HEK293 (cell line): Measurements from ENCODE around the gene ISM1.

Experiments
- CTCF ChIA-PET: fragments of 350-600 bp; formaldehyde crosslinking; extraction: SDS; loops from one replicate; lab custom pipeline; 2021; ENCODE audit warnings: antibody characterized with exemption; lab: Yijun Ruan, JAX
- POLR2A ChIA-PET: fragments of 300-600 bp; formaldehyde crosslinking; extraction: SDS; loops from one replicate; lab custom pipeline; 2020; ENCODE audit warnings: antibody characterized with exemption, inconsistent platforms; lab: Yijun Ruan, JAX
- H3K27ac ChIP-seq: fragments of 200-500 bp; sonication (Bioruptor generic); 2 replicates; pipeline ENCODE4 v1.5.1; 2014; ENCODE audit warnings: low read depth, low read length, control low read depth, inconsistent platforms; ENCODE audit errors: extremely low read depth
- H3K36me3 ChIP-seq, 2 experiments: fragments of 200-500 bp in 1 of 2; sonication (Bioruptor generic) in 1 of 2; 1 replicate in 1 of 2; 2 replicates in 1 of 2; pipeline ENCODE4 v1.5.1; 2014 to 2017; ENCODE audit warnings: inconsistent platforms in 2 of 2, low read length in 2 of 2; ENCODE audit not compliant: control insufficient read depth in 2 of 2, insufficient read depth in 1 of 2
- H3K4me1 ChIP-seq: fragments of 200-500 bp; sonication (Bioruptor generic); 2 replicates; pipeline ENCODE4 v1.5.1; 2014; ENCODE audit warnings: mild to moderate bottlenecking, low read length, inconsistent platforms; ENCODE audit not compliant: control insufficient read depth, insufficient read depth
- H3K4me3 ChIP-seq: 2 replicates; pipeline ENCODE4 v1.5.1; 2011; ENCODE audit warnings: low read depth, mild to moderate bottlenecking, control low read depth, low read length, moderate library complexity
- H3K9me3 ChIP-seq: fragments of 200-500 bp; sonication (Bioruptor generic); 2 replicates; pipeline ENCODE4 v1.5.1; 2014; ENCODE audit warnings: low read depth, low read length, inconsistent platforms; ENCODE audit not compliant: control insufficient read depth, insufficient read depth
- KLF16 ChIP-seq: fragments of 450-650 bp; formaldehyde crosslinking; IDR thresholded peaks from 2 replicates; pipeline ENCODE4 v1.5.1; 2017; ENCODE audit warnings: missing biosample characterization, missing genetic modification characterization
- MEIS1 ChIP-seq: sonication (generic); formaldehyde crosslinking; IDR thresholded peaks from 2 replicates; pipeline ENCODE4 v1.8.1; 2022; ENCODE audit warnings: missing genetic modification reagents, mild to moderate bottlenecking, borderline replicate concordance
- REST ChIP-seq: fragments of 450-650 bp; formaldehyde crosslinking; IDR thresholded peaks from 2 replicates; pipeline ENCODE4 v1.5.1; 2016; ENCODE audit warnings: missing biosample characterization, missing genetic modification characterization
- SCRT2 ChIP-seq: fragments of 450-650 bp; formaldehyde crosslinking; IDR thresholded peaks from 2 replicates; pipeline ENCODE4 v1.5.1; 2016; ENCODE audit warnings: missing biosample characterization, missing genetic modification characterization
- ZNF10 ChIP-seq: fragments of 450-650 bp; formaldehyde crosslinking; IDR thresholded peaks from 2 replicates; pipeline ENCODE4 v1.5.1; 2017; ENCODE audit warnings: missing biosample characterization, missing genetic modification characterization
- ZNF132 ChIP-seq: fragments of 450-650 bp; formaldehyde crosslinking; IDR thresholded peaks from 2 replicates; pipeline ENCODE4 v1.5.1; 2017; ENCODE audit warnings: missing biosample characterization, missing genetic modification characterization, borderline replicate concordance
- ZNF18 ChIP-seq: fragments of 450-650 bp; formaldehyde crosslinking; IDR thresholded peaks from 2 replicates; pipeline ENCODE4 v1.5.1; 2016; ENCODE audit warnings: missing biosample characterization, missing genetic modification characterization
- ZNF449 ChIP-seq: fragments of 450-650 bp; formaldehyde crosslinking; IDR thresholded peaks from 2 replicates; pipeline ENCODE4 v1.5.1; 2017; ENCODE audit warnings: missing biosample characterization, mild to moderate bottlenecking, missing genetic modification characterization, moderate library complexity
- ZNF514 ChIP-seq: fragments of 450-650 bp; formaldehyde crosslinking; IDR thresholded peaks from 2 replicates; pipeline ENCODE4 v1.5.1; 2016; ENCODE audit warnings: missing biosample characterization, missing genetic modification characterization
- ZNF544 ChIP-seq: fragments of 450-650 bp; formaldehyde crosslinking; IDR thresholded peaks from 2 replicates; pipeline ENCODE4 v1.5.0; 2017; ENCODE audit warnings: missing biosample characterization, missing genetic modification characterization
- ZNF623 ChIP-seq: fragments of 450-650 bp; formaldehyde crosslinking; IDR thresholded peaks from 2 replicates; pipeline ENCODE4 v1.5.1; 2016; ENCODE audit warnings: missing biosample characterization, missing genetic modification characterization
- ZNF629 ChIP-seq: fragments of 450-650 bp; formaldehyde crosslinking; IDR thresholded peaks from 2 replicates; pipeline ENCODE4 v1.5.1; 2017; ENCODE audit warnings: missing biosample characterization, missing genetic modification characterization
- ZNF654 ChIP-seq: fragments of 450-650 bp; formaldehyde crosslinking; IDR thresholded peaks from 2 replicates; pipeline ENCODE4 v1.5.1; 2016; ENCODE audit warnings: low read depth, missing biosample characterization, missing genetic modification characterization
- ZNF664 ChIP-seq: fragments of 450-650 bp; formaldehyde crosslinking; IDR thresholded peaks from 2 replicates; pipeline ENCODE4 v1.5.1; 2016; ENCODE audit warnings: missing biosample characterization, missing genetic modification characterization
- ZNF76 ChIP-seq: fragments of 450-650 bp; formaldehyde crosslinking; IDR thresholded peaks from 2 replicates; pipeline ENCODE4; 2016; ENCODE audit warnings: low read depth, missing biosample characterization, missing genetic modification characterization, borderline replicate concordance
- ZXDB ChIP-seq: fragments of 450-650 bp; formaldehyde crosslinking; IDR thresholded peaks from 2 replicates; pipeline ENCODE4 v1.5.1; 2016; ENCODE audit warnings: missing biosample characterization, missing genetic modification characterization

ISM1 gene

GRCh38 chr20:13265941-13266340 is 44.9 kb downstream of the ISM1 start:
- ChIA-PET POLR2A (no interaction called here), CTCF (no interaction called here)
- no peak overlapping the region for H3K27ac ChIP-seq
- no peaks in the 10 kb centered on the region for H3K9me3 ChIP-seq
- no peaks in the 10 kb centered on the region for H3K4me1 ChIP-seq
- no peak overlapping the region for H3K4me3 ChIP-seq
- H3K36me3 ChIP-seq: no peaks in the 10 kb centered on the region
- TF ChIP-seq ZNF623 (tag by site-specific recombination) (no peak), ZNF10 (no peak)

- POLR2A ChIA-PET: no interaction called here
- no peak overlapping the region for H3K4me3 ChIP-seq
- CTCF ChIA-PET: no interaction called here
- no peak overlapping the region for H3K27ac ChIP-seq
- no peaks in the 10 kb centered on the region for H3K4me1 ChIP-seq
- TF ChIP-seq ZNF664 (tag by site-specific recombination) (no peak), ZNF629 (tag by site-specific recombination) (no peak), REST (tag by site-specific recombination) (no peak), ZNF132 (tag by site-specific recombination) (no peak)
- TF ChIP-seq, all 188 proteins: peak for 0
- no peaks in the 10 kb centered on the region for H3K36me3 ChIP-seq
- no peaks in the 10 kb centered on the region for H3K9me3 ChIP-seq
These were observed 46.2 kb downstream of the ISM1 start for GRCh38 chr20:13267231-13267630.

GRCh38 chr20:13268953-13269352 is 47.9 kb downstream of the ISM1 start:
- Histone ChIP-seq H3K4me3 (no peak overlapping the region), H3K9me3 (no peaks in the 10 kb centered on the region), H3K4me1 (no peaks in the 10 kb centered on the region), H3K36me3 (no peaks in the 10 kb centered on the region), H3K27ac (no peak overlapping the region)
- TF ChIP-seq ZNF18 (tag by site-specific recombination) (no peak), SCRT2 (tag by site-specific recombination) (no peak), ZXDB (no peak), ZNF76 (no peak), ZNF514 (tag by site-specific recombination) (no peak), ZNF544 (tag by site-specific recombination) (no peak), KLF16 (tag by site-specific recombination) (no peak), MEIS1 (CRISPR knock-in tag) (no peak), ZNF449 (tag by site-specific recombination) (no peak), ZNF654 (tag by site-specific recombination) (no peak)
- POLR2A ChIA-PET: no interaction called here
- CTCF ChIA-PET: interaction anchor here (1.6 kb wide), 1 partner anchor 150 kb away, joined by 4 read pairs; no protein-coding TSS in a partner anchor
